Transverse colon (tissue), 4 donors: Measurements from ENCODE around the gene MAP1A.

ENCODE experiments used
- CTCF ChIP-seq, 5 experiments: fragments of 200-600 bp in 3 of 5; fragments of 450-650 bp in 2 of 5; sonication (generic) in 3 of 5; IDR thresholded peaks; 1 replicate in 2 of 5; 2 replicates in 3 of 5; pipeline ENCODE4 v1.5.1; 2016 to 2017; ENCODE audit warnings: antibody characterized with exemption in 5 of 5, inconsistent platforms in 3 of 5, mild to moderate bottlenecking in 2 of 5, moderate library complexity in 1 of 5
- EP300 ChIP-seq: sonication (generic); formaldehyde crosslinking; IDR thresholded peaks from one replicate; pipeline ENCODE4 v1.6.1; 2017; ENCODE audit warnings: antibody characterized with exemption, low read depth
- POLR2A ChIP-seq: fragments of 450-650 bp; IDR thresholded peaks from one replicate; pipeline ENCODE4 v1.6.1; 2016; ENCODE audit warnings: antibody characterized with exemption, mild to moderate bottlenecking, moderate library complexity
- POLR2AphosphoS5 ChIP-seq, 3 donors: sonication (generic); formaldehyde crosslinking; IDR thresholded peaks; one replicate each; pipeline ENCODE4 v1.6.1; 2016; ENCODE audit warnings: antibody characterized with exemption in 3 of 3

- TF ChIP-seq CTCF (IDR thresholded peaks at IDR 0.05) (no peak), POLR2A (no peak), EP300 (no peak), POLR2AphosphoS5 (IDR thresholded peaks at IDR 0.05) (no peak)
Observed at GRCh38 chr15:43547539-43547938, 30.1 kb downstream of the MAP1A start.
